ENCODE measurements around the gene CRLF2.
A peak's percentile ranks its signal among the peaks of the same experiment; 100 is the strongest.

Gene CRLF2

GRCh38 chrX:1223242-1223600, 10.8 kb upstream of the CRLF2 start:
- no peak overlapping the region for H3K4me3 ChIP-seq (ENCODE audit: low read length)
- DNase-seq (ENCODE audit: low read depth): no peak
- no peak for TF ChIP-seq CTCF (conservative IDR thresholded peaks at IDR 0.05; ENCODE audit: low read length)

GRCh38 chrX:1222531-1223241, 10.2 kb upstream of the CRLF2 start:
- H3K4me3 ChIP-seq (ENCODE audit: low read length): no peak overlapping the region
- no peak for TF ChIP-seq CTCF (conservative IDR thresholded peaks at IDR 0.05; ENCODE audit: low read length)
- peak; percentile 29 for DNase-seq (ENCODE audit: low read depth)

- H3K4me3 ChIP-seq (ENCODE audit: low read length): no peak overlapping the region
- DNase-seq (ENCODE audit: low read depth): no peak
- no peak for TF ChIP-seq CTCF (conservative IDR thresholded peaks at IDR 0.05; ENCODE audit: low read length)
Measured at GRCh38 chrX:1221296-1221845, 8.9 kb upstream of the CRLF2 start.

GRCh38 chrX:1218286-1218685, 5.8 kb upstream of the CRLF2 start:
- no peak for TF ChIP-seq CTCF (conservative IDR thresholded peaks at IDR 0.05; ENCODE audit: low read length)
- H3K4me3 ChIP-seq (ENCODE audit: low read length): no peak overlapping the region
- no peak for DNase-seq (ENCODE audit: low read depth)

- TF ChIP-seq CTCF (conservative IDR thresholded peaks at IDR 0.05; ENCODE audit: low read length): no peak
- H3K4me3 ChIP-seq (ENCODE audit: low read length): no peak overlapping the region
- no peak for DNase-seq (ENCODE audit: low read depth)
Measured at GRCh38 chrX:1215123-1215823, 2.8 kb upstream of the CRLF2 start.

- H3K4me3 ChIP-seq (ENCODE audit: low read length): no peak overlapping the region
- no peak for TF ChIP-seq CTCF (conservative IDR thresholded peaks at IDR 0.05; ENCODE audit: low read length)
- DNase-seq (ENCODE audit: low read depth): no peak
Measured at GRCh38 chrX:1213971-1214370, 1.5 kb upstream of the CRLF2 start.

GRCh38 chrX:1210844-1211243, 1.6 kb downstream of the CRLF2 start:
- no peak overlapping the region for H3K4me3 ChIP-seq (ENCODE audit: low read length)
- TF ChIP-seq CTCF (conservative IDR thresholded peaks at IDR 0.05; ENCODE audit: low read length): no peak
- DNase-seq (ENCODE audit: low read depth): no peak
